Islet precursor cell (in vitro differentiated cells): ENCODE results near the gene MAN1B1.
A peak's percentile ranks its signal among the peaks of the same experiment; 100 is the strongest.

Experiments used
- DNase-seq: peaks from one replicate; pipeline ENCODE4 v3.0.0-alpha.2; 2018

The MAN1B1 gene

GRCh38 chr9:137086531-137087408 is at the start of gene MAN1B1:
TSS of gene MAN1B1 (plus strand) at chr9:137086985. CDS start at chr9:137087000, 15 bp downstream.
- DNase-seq, result peak; percentile 100

- DNase-seq, result no peak
Observed at GRCh38 chr9:137037035-137037434, 49.8 kb upstream of the MAN1B1 start.

GRCh38 chr9:137037483-137037882 is 49.3 kb upstream of the MAN1B1 start:
- DNase-seq, result no peak

- DNase-seq, result no peak
Observed at GRCh38 chr9:137038916-137039315, 47.9 kb upstream of the MAN1B1 start.

- no peak for DNase-seq
Observed at GRCh38 chr9:137039611-137040366, 47.0 kb upstream of the MAN1B1 start.

GRCh38 chr9:137040568-137040967 is 46.2 kb upstream of the MAN1B1 start:
- no peak for DNase-seq

- DNase-seq, result no peak
Observed at GRCh38 chr9:137041124-137041523, 45.7 kb upstream of the MAN1B1 start.

GRCh38 chr9:137042751-137043727 is 43.7 kb upstream of the MAN1B1 start:
- no peak for DNase-seq

GRCh38 chr9:137044037-137044436 is 42.7 kb upstream of the MAN1B1 start:
- no peak for DNase-seq

GRCh38 chr9:137044502-137045177 is 42.1 kb upstream of the MAN1B1 start:
- DNase-seq, result no peak

- peak; percentile 71 for DNase-seq
Observed at GRCh38 chr9:137045294-137046087, 41.3 kb upstream of the MAN1B1 start.

GRCh38 chr9:137046088-137046787 is 40.5 kb upstream of the MAN1B1 start, which contains the start of gene NPDC1:
TSS of gene NPDC1 (minus strand) at chr9:137046177. CDS start at chr9:137045989, 188 bp downstream.
- DNase-seq, result peak; percentile 94

GRCh38 chr9:137048655-137049543 is 37.9 kb upstream of the MAN1B1 start:
- peak; percentile 72 for DNase-seq

- peak; percentile 80 for DNase-seq
Observed at GRCh38 chr9:137049544-137050449, 37.0 kb upstream of the MAN1B1 start.

- DNase-seq, result no peak
Observed at GRCh38 chr9:137050570-137050969, 36.2 kb upstream of the MAN1B1 start.

GRCh38 chr9:137051145-137051724 is 35.5 kb upstream of the MAN1B1 start:
- DNase-seq, result no peak

GRCh38 chr9:137052293-137052692 is 34.5 kb upstream of the MAN1B1 start:
- no peak for DNase-seq
